Lower leg skin (tissue), 3 donors: ENCODE measurements around the gene DRD1.

Experiments
- POLR2A ChIP-seq, 2 donors: fragments of 450-650 bp; IDR thresholded peaks; one replicate each; pipeline ENCODE4 v1.6.1; 2016 to 2017; ENCODE audit warnings: antibody characterized with exemption in 2 of 2, mild to moderate bottlenecking in 1 of 2, moderate library complexity in 1 of 2
- TF ChIP-seq, protein P1 (sequence below), 3 donors: fragments of 450-650 bp; IDR thresholded peaks; one replicate each; pipeline ENCODE4 v1.5.1; 2016; ENCODE audit warnings: antibody characterized with exemption in 3 of 3, mild to moderate bottlenecking in 3 of 3, moderate library complexity in 2 of 3

DNA sequence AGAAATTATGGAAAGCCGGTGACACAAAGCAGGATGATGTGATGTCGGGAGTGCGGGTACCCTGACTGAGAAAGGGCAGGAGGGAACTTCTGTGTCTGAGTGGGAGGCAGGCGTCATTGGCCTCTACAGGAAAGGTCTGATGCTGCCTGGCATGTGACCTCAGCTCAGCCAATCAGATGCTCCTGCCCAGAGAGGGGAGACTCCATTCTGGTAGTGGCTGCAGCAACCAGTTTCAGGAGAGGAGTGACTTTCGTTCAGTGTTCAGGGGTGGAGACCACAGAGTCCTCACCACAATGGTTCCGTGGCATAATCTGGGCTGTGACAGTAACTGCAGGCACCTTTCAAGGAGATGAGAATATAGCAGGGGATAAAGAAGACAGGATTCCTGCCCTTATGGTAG is 27.6 kb upstream of the DRD1 start:
- TF ChIP-seq POLR2A (IDR thresholded peaks at IDR 0.05) = no peak
- TF ChIP-seq, protein P1, sequence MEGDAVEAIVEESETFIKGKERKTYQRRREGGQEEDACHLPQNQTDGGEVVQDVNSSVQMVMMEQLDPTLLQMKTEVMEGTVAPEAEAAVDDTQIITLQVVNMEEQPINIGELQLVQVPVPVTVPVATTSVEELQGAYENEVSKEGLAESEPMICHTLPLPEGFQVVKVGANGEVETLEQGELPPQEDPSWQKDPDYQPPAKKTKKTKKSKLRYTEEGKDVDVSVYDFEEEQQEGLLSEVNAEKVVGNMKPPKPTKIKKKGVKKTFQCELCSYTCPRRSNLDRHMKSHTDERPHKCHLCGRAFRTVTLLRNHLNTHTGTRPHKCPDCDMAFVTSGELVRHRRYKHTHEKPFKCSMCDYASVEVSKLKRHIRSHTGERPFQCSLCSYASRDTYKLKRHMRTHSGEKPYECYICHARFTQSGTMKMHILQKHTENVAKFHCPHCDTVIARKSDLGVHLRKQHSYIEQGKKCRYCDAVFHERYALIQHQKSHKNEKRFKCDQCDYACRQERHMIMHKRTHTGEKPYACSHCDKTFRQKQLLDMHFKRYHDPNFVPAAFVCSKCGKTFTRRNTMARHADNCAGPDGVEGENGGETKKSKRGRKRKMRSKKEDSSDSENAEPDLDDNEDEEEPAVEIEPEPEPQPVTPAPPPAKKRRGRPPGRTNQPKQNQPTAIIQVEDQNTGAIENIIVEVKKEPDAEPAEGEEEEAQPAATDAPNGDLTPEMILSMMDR (IDR thresholded peaks at IDR 0.05) = no peak
